Ishikawa (cell line): ENCODE data around the gene TREH.

Experiments used
- EP300 ChIP-seq: IDR thresholded peaks from 2 replicates; pipeline ENCODE4 v1.6.1; 2012; ENCODE audit warnings: borderline replicate concordance
- RAD21 ChIP-seq: IDR thresholded peaks from 2 replicates; pipeline ENCODE4 v1.6.1; 2012; ENCODE audit warnings: low read depth

- TF ChIP-seq RAD21 (no peak), EP300 (no peak)
These were observed 48.1 kb downstream of the TREH start for GRCh38 chr11:118631142-118631909.
